GM23248 (cell line): ENCODE data around the gene GOLIM4. TPM values are rescaled to one million over a fixed set of nuclear protein-coding genes. Genes with fewer than 3 reads are reported as not detected.

Experiments
- DNase-seq: peaks from one replicate; pipeline ENCODE4 v3.0.0-alpha.2; 2015
- H2AFZ ChIP-seq: fragments of 200-600 bp; sonication (generic); 2 replicates; pipeline ENCODE4 v1.6.1; 2016; ENCODE audit warnings: antibody characterized with exemption
- H3F3A ChIP-seq: fragments of 200-600 bp; sonication (generic); 2 replicates; pipeline ENCODE4 v1.6.1; 2016; ENCODE audit warnings: mild to moderate bottlenecking, antibody characterized with exemption, mixed run types; ENCODE audit not compliant: insufficient read depth
- H3K27ac ChIP-seq: fragments of 200-600 bp; sonication (generic); 2 replicates; pipeline ENCODE4 v1.5.1; 2016; ENCODE audit warnings: mild to moderate bottlenecking
- H3K27me3 ChIP-seq: fragments of 200-600 bp; sonication (generic); replicated peaks from 2 replicates; pipeline ENCODE4 v1.6.1; 2016; ENCODE audit warnings: mild to moderate bottlenecking; ENCODE audit not compliant: insufficient read depth
- H3K36me3 ChIP-seq: fragments of 200-600 bp; sonication (generic); 2 replicates; pipeline ENCODE4 v1.6.1; 2016; ENCODE audit warnings: low read depth, mild to moderate bottlenecking
- H3K4me1 ChIP-seq: fragments of 200-600 bp; sonication (generic); 2 replicates; pipeline ENCODE4 v1.6.1; 2016; ENCODE audit warnings: mild to moderate bottlenecking; ENCODE audit not compliant: insufficient read depth
- H3K4me2 ChIP-seq: fragments of 200-600 bp; sonication (generic); one replicate; pipeline ENCODE4 v1.6.1; 2016; ENCODE audit warnings: mild to moderate bottlenecking; ENCODE audit not compliant: unreplicated experiment
- H3K4me3 ChIP-seq: fragments of 200-600 bp; sonication (generic); 2 replicates; pipeline ENCODE4 v1.5.1; 2016; ENCODE audit warnings: mild to moderate bottlenecking
- H3K79me2 ChIP-seq: fragments of 200-600 bp; sonication (generic); 2 replicates; pipeline ENCODE4 v1.6.1; 2016; ENCODE audit warnings: mild to moderate bottlenecking; ENCODE audit not compliant: insufficient read depth
- H3K9ac ChIP-seq: fragments of 200-600 bp; sonication (generic); 2 replicates; pipeline ENCODE4 v1.6.1; 2016; ENCODE audit warnings: mild to moderate bottlenecking
- H3K9me2 ChIP-seq: fragments of 200-600 bp; sonication (generic); 2 replicates; pipeline ENCODE4 v1.6.1; 2016; ENCODE audit warnings: mixed run types, mild to moderate bottlenecking, moderate library complexity; ENCODE audit not compliant: insufficient read depth
- H3K9me3 ChIP-seq: fragments of 200-600 bp; sonication (generic); one replicate; pipeline ENCODE4 v1.6.1; 2017; ENCODE audit warnings: low read depth
- H4K20me1 ChIP-seq: fragments of 200-600 bp; sonication (generic); 2 replicates; pipeline ENCODE4 v1.6.0; 2016; ENCODE audit not compliant: insufficient read depth
- EZH2 ChIP-seq: fragments of 200-600 bp; sonication (generic); IDR thresholded peaks from 2 replicates; pipeline ENCODE4 v1.6.1; 2018; ENCODE audit warnings: antibody characterized with exemption, mild to moderate bottlenecking; ENCODE audit not compliant: insufficient read depth, poor library complexity, severe bottlenecking
- EZH2phosphoT487 ChIP-seq: fragments of 200-600 bp; sonication (generic); IDR thresholded peaks from 2 replicates; pipeline ENCODE4 v1.6.1; 2018; ENCODE audit warnings: antibody characterized with exemption, moderate library complexity, mild to moderate bottlenecking, low read depth; ENCODE audit not compliant: insufficient read depth
- WGBS, 2 experiments: methylation state at CpG; one replicate each; pipeline ENCODE4 v1.1.6; 2015 to 2017; ENCODE audit warnings: low lambda C conversion rate in 2 of 2, low coverage in 1 of 2; ENCODE audit errors: missing lambda C conversion rate in 2 of 2; 5-methylcytosine and 5-hydroxymethylcytosine counted together
- in situ Hi-C: fragments of 300-500 bp; cut with MboI; formaldehyde crosslinking; loops from 2 replicates; pipeline ENCODE4 v1.15.0; 2020
- polyA plus RNA-seq: library from polyadenylated mRNA; unstranded; fragments of >200 nt; fragmentation: Nextera tagmentation; extraction: Ambion mirVana; gene quantifications from 2 replicates; pipeline ENCODE4 v1.2.1, GENCODE V29; 2016
- total RNA-seq: library from RNA; depleted of rRNA; stranded (reverse); fragments of >200 nt; shearing (Covaris generic); gene quantifications from 2 replicates; pipeline ENCODE4 v1.2.3, GENCODE V29; 2014

The GOLIM4 gene
- total and polyA plus RNA-seq, 2 experiments from 2014 or later: 66.8 to 84.4 TPM

GRCh38 chr3:168063122-168063521 lies 32.6 kb downstream of the GOLIM4 start:
- H4K20me1 ChIP-seq: no peaks in the 10 kb centered on the region
- H3K79me2 ChIP-seq: peaks cover 100% of the 10 kb centered on the region
- H3K4me2 ChIP-seq: peak overlapping the region; percentile 43
- H3K27me3 ChIP-seq: no peaks in the 10 kb centered on the region
- in situ Hi-C loops: no loop called here
- no peak for DNase-seq
- H3K9ac ChIP-seq: no peak overlapping the region
- H3K36me3 ChIP-seq: no peaks in the 10 kb centered on the region
- H3K9me3 ChIP-seq: no peaks in the 10 kb centered on the region
- peaks cover 11% of the 10 kb centered on the region; the same call in 1 of the 2 replicates for H3F3A ChIP-seq
- no peak overlapping the region for H2AFZ ChIP-seq
- H3K4me1 ChIP-seq: peaks cover 52% of the 10 kb centered on the region
- H3K4me3 ChIP-seq: 0 out of 2 replicates have a peak overlapping the region, but pooled peaks have one; percentile 17
- H3K9me2 ChIP-seq: no peaks in the 10 kb centered on the region
- H3K27ac ChIP-seq: no peak overlapping the region
- TF ChIP-seq EZH2 (no peak), EZH2phosphoT487 (no peak)

- peaks cover 100% of the 10 kb centered on the region for H3K79me2 ChIP-seq
- peak overlapping the region; percentile 43 for H3K4me2 ChIP-seq
- no peaks in the 10 kb centered on the region for H4K20me1 ChIP-seq
These were observed 33.0 kb downstream of the GOLIM4 start for GRCh38 chr3:168062679-168063078.

GRCh38 chr3:168061332-168061996 lies 34.3 kb downstream of the GOLIM4 start:
- peaks cover 48% of the 10 kb centered on the region for H3K4me1 ChIP-seq
- peak overlapping the region; percentile 27; the same call in 1 of the 2 replicates for H3K9ac ChIP-seq
- H3K4me3 ChIP-seq: peak overlapping the region; percentile 59
- H4K20me1 ChIP-seq: no peaks in the 10 kb centered on the region
- no peak for TF ChIP-seq EZH2phosphoT487
- no peak for TF ChIP-seq EZH2
- H3K9me2 ChIP-seq: no peaks in the 10 kb centered on the region
- in situ Hi-C loops: no loop called here
- WGBS, 2 experiments: 68 to 69% methylated on average over 5 of the region's 5 CpGs
- 0 out of 2 replicates have a peak overlapping the region, but pooled peaks have one; percentile 20 for H2AFZ ChIP-seq
- no peaks in the 10 kb centered on the region for H3K36me3 ChIP-seq
- H3F3A ChIP-seq: peaks cover 11% of the 10 kb centered on the region; the same call in 1 of the 2 replicates
- H3K27me3 ChIP-seq: no peaks in the 10 kb centered on the region
- H3K79me2 ChIP-seq: peaks cover 100% of the 10 kb centered on the region
- H3K4me2 ChIP-seq: peak overlapping the region; percentile 73
- H3K27ac ChIP-seq: 0 out of 2 replicates have a peak overlapping the region, but pooled peaks have one; percentile 22
- no peaks in the 10 kb centered on the region for H3K9me3 ChIP-seq
- peak; percentile 54 for DNase-seq

More at GRCh38 chr3:168062679-168063078, 33.0 kb downstream of the GOLIM4 start:
- Histone ChIP-seq H3F3A (peaks cover 11% of the 10 kb centered on the region; the same call in 1 of the 2 replicates), H3K27me3 (no peaks in the 10 kb centered on the region), H3K4me1 (peaks cover 52% of the 10 kb centered on the region), H3K36me3 (no peaks in the 10 kb centered on the region), H3K9ac (no peak overlapping the region), H3K9me2 (no peaks in the 10 kb centered on the region), H3K9me3 (no peaks in the 10 kb centered on the region), H3K4me3 (no peak overlapping the region), H2AFZ (no peak overlapping the region), H3K27ac (no peak overlapping the region)
- WGBS, 2 experiments: 89 to 91% methylated on average over 6 of the region's 6 CpGs
- DNase-seq: no peak
- TF ChIP-seq EZH2phosphoT487 (no peak), EZH2 (no peak)
- in situ Hi-C loops: no loop called here

GRCh38 chr3:168060317-168060716 lies 35.4 kb downstream of the GOLIM4 start:
- H3K4me3 ChIP-seq: no peak overlapping the region
- no peaks in the 10 kb centered on the region for H3K9me3 ChIP-seq
- no peaks in the 10 kb centered on the region for H3K9me2 ChIP-seq
- 98 to 100% methylated on average over 3 of the region's 3 CpGs for WGBS, 2 experiments
- H3K4me1 ChIP-seq: peaks cover 37% of the 10 kb centered on the region
- peaks cover 11% of the 10 kb centered on the region; the same call in 1 of the 2 replicates for H3F3A ChIP-seq
- in situ Hi-C loops: no loop called here
- H3K9ac ChIP-seq: no peak overlapping the region
- no peak for DNase-seq
- H3K79me2 ChIP-seq: peaks cover 100% of the 10 kb centered on the region
- H2AFZ ChIP-seq: no peak overlapping the region
- H3K27me3 ChIP-seq: no peaks in the 10 kb centered on the region
- H4K20me1 ChIP-seq: no peaks in the 10 kb centered on the region
- H3K27ac ChIP-seq: no peak overlapping the region
- TF ChIP-seq EZH2phosphoT487: no peak
- no peak for TF ChIP-seq EZH2
- no peaks in the 10 kb centered on the region for H3K36me3 ChIP-seq
- no peak overlapping the region for H3K4me2 ChIP-seq
